Spinal cord (tissue), 10 donors: ENCODE data around the gene RASSF7. TPM values are rescaled to one million over a fixed set of nuclear protein-coding genes. Genes with fewer than 3 reads are reported as not detected.

Experiments
- DNase-seq, 6 donors: peaks; one replicate each; pipeline versions ENCODE4 v3.0.0 to v3.0.0-alpha.2; 2013 to 2015; ENCODE audit warnings: low spot score in 6 of 6, low read depth in 4 of 6
- H3K27ac ChIP-seq: one replicate; pipeline ENCODE4 v1.5.1; 2013; ENCODE audit warnings: low read depth, low read length, control low read depth
- H3K27me3 ChIP-seq: one replicate; pipeline ENCODE4 v1.6.1; 2013; ENCODE audit warnings: low read length; ENCODE audit not compliant: control insufficient read depth, insufficient read depth
- H3K36me3 ChIP-seq: one replicate; pipeline ENCODE4 v1.6.1; 2013; ENCODE audit warnings: low read length; ENCODE audit not compliant: control insufficient read depth, insufficient read depth
- H3K4me1 ChIP-seq: one replicate; pipeline ENCODE4 v1.6.1; 2013; ENCODE audit warnings: low read length; ENCODE audit not compliant: control insufficient read depth, insufficient read depth
- H3K4me3 ChIP-seq: one replicate; pipeline ENCODE4 v1.5.1; 2013; ENCODE audit warnings: low read depth, low read length, control low read depth
- H3K9me3 ChIP-seq: one replicate; pipeline ENCODE4 v1.6.1; 2013; ENCODE audit warnings: low read length; ENCODE audit not compliant: control insufficient read depth, insufficient read depth
- WGBS: methylation state at CpG from one replicate; pipeline ENCODE4 v1.1.5; 2013; ENCODE audit warnings: missing lambda C conversion rate; ENCODE audit not compliant: insufficient coverage; 5-methylcytosine and 5-hydroxymethylcytosine counted together
- polyA plus RNA-seq, 2 donors: library from polyadenylated mRNA; unstranded; fragments of 120-200 nt; gene quantifications; one replicate each; pipeline ENCODE4 v1.2.1, GENCODE V29; 2013; ENCODE audit not compliant: insufficient read length in 2 of 2
- total RNA-seq, 2 donors: library from RNA; depleted of rRNA in 1 of 2; stranded (reverse); fragments of 120-200 nt in 1 of 2; fragments of >200 nt in 1 of 2; gene quantifications; one replicate each; pipeline versions ENCODE4 v1.2.3 to v1.2.4, GENCODE V29; 2013 to 2014
- donor health status: healthy.

Gene RASSF7
- total and polyA plus RNA-seq, 4 donors, result 9.2 to 36.8 (median 22.1) TPM

DNA sequence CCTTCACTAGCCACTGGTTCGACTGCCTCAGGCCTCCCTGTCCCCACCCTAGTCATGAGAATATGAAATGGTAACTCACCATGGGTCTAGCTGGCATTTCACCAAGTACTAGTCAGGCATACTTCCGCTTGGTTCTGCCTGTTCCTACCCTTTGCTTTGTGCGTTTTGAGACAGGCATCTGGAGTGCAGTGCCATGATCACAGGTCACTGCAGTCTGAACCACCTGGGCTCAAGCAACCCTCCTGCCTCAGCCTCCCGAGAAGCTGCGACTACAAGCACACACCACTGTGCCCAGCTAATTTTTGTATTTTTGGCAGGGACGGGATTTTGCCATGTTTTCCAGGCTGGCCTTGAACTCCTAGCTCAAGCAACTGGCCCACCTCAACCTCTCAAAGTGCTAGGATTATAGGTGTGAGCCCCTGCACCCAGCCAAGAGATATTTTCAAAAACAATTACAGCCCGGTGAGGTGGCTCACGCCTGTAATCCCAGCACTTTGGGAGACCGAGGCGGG is 39.5 kb upstream of the RASSF7 start:
- 89% methylated on average over 4 of the region's 10 CpGs for WGBS
- no peak for DNase-seq
- H3K4me3 ChIP-seq, result no peak overlapping the region
- no peaks in the 10 kb centered on the region for H3K27me3 ChIP-seq
- H3K36me3 ChIP-seq, result peaks cover 8% of the 10 kb centered on the region
- peaks cover 7% of the 10 kb centered on the region for H3K9me3 ChIP-seq
- peaks cover 6% of the 10 kb centered on the region for H3K4me1 ChIP-seq
- no peak overlapping the region for H3K27ac ChIP-seq

DNA sequence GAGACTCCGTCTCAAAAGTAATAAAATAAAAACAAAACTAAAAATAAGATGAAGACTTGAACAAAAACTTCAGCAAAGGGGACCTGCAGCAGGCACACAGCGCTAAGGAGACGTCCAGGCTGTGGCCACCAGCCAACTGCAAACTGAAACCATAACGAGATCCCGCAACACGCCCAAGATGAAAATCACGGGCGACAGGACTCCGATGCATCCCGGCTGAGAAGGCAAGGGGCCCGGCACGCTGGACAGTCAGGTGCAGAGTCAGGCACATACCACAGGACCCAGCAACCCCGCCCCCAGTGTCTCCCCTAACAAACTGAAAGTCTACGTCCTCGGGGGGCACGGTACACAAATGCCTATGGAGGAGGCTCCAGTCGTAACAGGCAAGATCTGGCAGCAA is 34.6 kb upstream of the RASSF7 start:
- DNase-seq, result no peak
- peaks cover 28% of the 10 kb centered on the region for H3K36me3 ChIP-seq
- H3K4me1 ChIP-seq, result no peaks in the 10 kb centered on the region
- H3K27ac ChIP-seq, result no peak overlapping the region
- no peaks in the 10 kb centered on the region for H3K27me3 ChIP-seq
- WGBS, result 80% methylated on average over 16 of the region's 17 CpGs
- H3K9me3 ChIP-seq, result no peaks in the 10 kb centered on the region
- no peak overlapping the region for H3K4me3 ChIP-seq

DNA sequence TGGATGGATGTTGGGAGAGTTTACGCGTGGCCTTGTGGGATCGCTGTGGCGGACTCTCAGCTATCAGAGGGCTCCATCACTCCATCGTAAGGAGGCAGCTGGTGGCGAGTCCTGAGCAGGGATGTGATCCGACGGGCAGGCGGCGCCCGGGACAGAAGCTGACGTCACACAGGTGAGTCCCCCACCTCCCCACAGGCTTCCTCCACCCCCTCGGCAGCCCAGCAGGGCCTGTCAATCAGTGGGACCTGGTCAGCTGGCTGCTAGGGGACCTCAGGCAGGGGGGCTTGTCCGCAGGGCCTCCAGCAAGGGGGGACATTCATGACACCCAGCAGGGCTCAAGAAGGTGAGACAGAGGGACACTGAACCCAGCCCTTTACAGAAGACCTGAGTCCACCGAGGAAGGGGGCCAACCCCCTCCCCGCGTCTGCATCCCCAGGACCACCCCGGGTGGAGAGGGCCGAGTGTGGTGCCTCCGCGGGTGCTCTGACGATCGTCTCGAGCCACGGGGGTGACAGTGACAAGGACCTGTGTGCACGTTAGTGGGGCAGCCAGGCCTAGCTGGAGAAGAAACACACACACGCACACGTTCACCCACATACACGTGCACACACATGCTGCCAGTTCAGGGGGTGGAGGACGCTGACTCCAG is 32.5 kb upstream of the RASSF7 start:
- WGBS, result 85% methylated on average over 22 of the region's 30 CpGs
- DNase-seq, result peak in 1 of 6 donors; percentile 1
- no peak overlapping the region for H3K27ac ChIP-seq

DNA sequence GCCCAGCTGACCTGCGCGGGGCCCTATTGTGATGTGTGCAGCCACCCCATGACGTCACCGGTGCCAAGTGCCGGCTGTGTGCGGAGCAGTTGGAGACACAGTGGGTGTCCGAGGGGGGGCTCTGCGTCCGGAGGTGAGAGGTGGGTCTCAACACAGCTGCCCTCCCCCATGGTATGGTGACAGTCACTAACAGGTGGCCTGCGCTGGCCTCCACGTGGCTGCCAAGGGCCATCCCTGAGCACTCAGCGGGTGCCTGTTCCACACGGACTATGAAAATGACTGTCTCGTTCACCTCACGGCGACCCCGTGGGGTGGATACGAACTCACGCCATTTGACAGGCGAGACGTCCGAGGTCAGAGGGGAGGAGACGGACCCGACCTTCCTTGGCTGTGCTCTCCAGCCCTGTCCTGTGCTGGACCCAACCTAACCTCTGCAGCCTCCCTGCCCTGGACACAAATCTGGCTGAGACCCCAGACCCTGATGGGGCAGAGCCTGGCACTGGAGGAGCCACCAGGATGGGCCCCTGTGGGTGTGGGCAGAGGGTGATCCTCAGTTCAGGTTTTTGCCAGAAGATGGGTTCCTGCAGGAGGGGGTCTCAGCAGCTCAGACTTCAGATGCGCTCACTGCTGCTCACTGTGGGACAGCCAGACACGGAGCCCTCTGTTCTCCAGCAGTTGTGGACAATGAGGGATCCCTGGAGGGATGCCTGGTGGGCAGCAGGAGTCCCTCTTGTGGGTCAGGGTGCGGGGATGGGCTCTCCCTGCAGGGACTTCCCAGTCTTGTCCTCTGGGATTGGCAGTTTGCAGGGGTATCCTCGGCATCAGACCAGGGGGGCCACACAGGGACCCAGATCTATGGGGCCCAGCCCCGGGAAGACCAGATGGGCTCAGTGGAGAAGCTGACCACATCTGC is 31.7 kb upstream of the RASSF7 start:
- no peaks in the 10 kb centered on the region for H3K9me3 ChIP-seq
- DNase-seq, result peak in 1 of 6 donors; percentile 1
- 61% methylated on average over 29 of the region's 29 CpGs for WGBS
- H3K4me1 ChIP-seq, result peaks cover 12% of the 10 kb centered on the region
- no peak overlapping the region for H3K27ac ChIP-seq
- no peak overlapping the region for H3K4me3 ChIP-seq
- peaks cover 57% of the 10 kb centered on the region for H3K36me3 ChIP-seq
- no peaks in the 10 kb centered on the region for H3K27me3 ChIP-seq

More for the DNA sequence above, 32.5 kb upstream of the RASSF7 start:
- peaks cover 49% of the 10 kb centered on the region for H3K36me3 ChIP-seq
- no peak overlapping the region for H3K4me3 ChIP-seq
- no peaks in the 10 kb centered on the region for H3K9me3 ChIP-seq
- peaks cover 4% of the 10 kb centered on the region for H3K4me1 ChIP-seq
- H3K27me3 ChIP-seq, result no peaks in the 10 kb centered on the region

DNA sequence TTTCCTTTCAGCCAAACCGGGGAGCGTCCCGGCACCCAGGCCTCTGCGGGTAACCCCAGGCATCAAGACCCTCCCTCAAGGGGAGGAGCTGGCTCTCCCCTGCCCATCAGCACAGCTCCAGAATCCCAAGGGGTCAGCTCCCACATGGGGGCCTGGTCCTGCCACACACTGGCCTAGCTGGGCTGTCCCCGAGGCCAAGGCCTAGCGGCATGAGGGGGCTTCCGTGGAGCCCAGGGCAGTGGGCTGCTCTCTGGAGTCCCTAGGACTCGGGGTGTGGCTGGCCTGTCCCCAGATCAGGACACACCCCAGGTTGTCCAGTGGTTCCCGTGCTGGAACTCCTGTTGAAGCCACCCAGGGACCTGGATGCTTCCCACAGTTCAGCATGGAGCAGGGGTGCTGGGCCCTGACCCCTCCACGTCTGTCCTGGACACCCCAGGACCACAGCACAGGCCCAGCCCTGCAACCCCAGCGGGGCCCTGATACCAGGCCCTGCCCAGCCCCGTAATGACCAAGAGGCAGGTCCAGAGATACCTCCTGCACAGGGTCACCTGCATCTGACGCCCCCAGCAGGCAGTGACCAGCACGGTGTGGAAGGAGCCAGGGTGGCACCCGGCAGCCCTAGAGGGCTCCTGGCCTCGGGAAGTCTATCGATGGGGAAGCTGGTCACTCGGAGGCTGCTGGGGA is 30.9 kb upstream of the RASSF7 start:
- Histone ChIP-seq H3K4me3 (no peak overlapping the region), H3K9me3 (no peaks in the 10 kb centered on the region), H3K36me3 (peaks cover 62% of the 10 kb centered on the region), H3K4me1 (peaks cover 19% of the 10 kb centered on the region), H3K27me3 (no peaks in the 10 kb centered on the region), H3K27ac (no peak overlapping the region)
- DNase-seq, result peak in 1 of 6 donors; percentile 1
- 81% methylated on average over 18 of the region's 18 CpGs for WGBS

DNA sequence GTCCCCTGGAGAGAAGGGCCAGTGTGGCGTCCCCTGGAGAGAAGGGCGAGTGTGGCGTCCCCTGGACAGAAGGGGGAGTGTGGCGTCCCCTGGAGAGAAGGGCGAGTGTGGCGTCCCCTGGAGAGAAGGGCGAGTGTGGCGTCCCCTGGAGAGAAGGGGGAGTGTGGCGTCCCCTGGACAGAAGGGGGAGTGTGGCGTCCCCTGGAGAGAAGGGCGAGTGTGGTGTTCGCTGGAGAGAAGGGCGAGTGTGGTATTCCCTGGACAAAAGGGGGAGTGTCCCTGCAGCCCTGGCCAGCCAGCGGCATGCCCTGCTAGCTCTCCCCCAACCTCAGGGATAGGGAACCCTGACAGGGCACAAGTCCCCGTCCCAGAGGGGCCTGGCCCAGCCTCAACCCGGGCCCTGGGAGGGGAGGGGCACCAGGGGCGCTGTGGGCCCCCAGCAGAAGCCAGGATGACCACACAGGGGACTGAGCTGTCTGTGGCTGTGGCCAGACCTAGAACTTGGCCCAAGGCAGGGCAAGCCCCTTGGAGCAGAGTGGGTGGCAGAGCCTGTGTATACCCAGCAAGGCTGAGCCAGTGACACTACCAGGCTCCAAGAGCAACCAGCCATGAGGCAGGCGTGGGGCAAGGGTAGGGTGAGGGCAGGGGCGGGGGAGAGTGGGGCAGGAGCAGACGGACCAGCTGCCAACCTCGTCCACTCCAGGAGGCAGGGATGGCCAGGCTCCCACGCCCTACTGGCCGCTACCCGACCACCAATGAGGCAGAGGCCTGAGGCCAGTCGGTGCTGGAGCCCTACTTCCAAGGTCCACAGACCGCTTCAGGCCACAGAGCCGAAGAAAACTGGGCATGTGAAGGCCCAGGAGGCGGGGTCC is 29.6 kb upstream of the RASSF7 start:
- Histone ChIP-seq H3K9me3 (no peaks in the 10 kb centered on the region), H3K27ac (no peak overlapping the region), H3K4me1 (peaks cover 22% of the 10 kb centered on the region), H3K27me3 (peaks cover under 1% of the 10 kb centered on the region), H3K4me3 (no peak overlapping the region), H3K36me3 (peaks cover 62% of the 10 kb centered on the region)
- WGBS, result 87% methylated on average over 26 of the region's 28 CpGs
- peak in 1 of 6 donors; percentile 2 for DNase-seq

DNA sequence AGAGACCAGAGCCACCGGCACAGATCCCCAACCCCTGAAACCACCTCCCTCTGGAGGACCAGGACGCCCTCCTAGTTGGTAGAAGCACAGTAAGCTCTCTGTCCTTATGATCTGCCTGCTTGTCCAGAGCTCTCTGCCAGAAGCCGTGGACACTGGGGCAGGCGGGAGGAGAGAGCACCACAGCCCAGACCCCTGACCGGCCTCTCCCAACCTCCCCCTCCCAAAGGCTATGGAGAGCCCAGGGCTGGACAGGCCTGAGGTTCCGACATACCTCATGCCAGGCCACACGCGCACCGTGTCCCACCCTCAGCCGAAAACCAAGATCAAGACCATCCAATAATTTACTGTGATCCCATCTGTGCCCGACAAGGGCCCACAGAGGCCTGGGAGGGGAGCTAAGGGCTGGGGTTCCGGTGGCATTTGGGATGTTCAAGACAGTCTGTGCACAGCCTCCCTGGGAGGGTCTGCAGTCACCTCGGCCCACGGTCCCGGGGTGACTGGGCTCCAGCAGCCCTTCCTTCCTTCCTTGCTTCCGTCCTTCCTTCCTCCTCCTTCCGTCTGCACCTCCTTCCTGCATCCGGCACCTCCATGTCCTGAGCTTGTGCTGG is 28.7 kb upstream of the RASSF7 start:
- Histone ChIP-seq H3K4me3 (no peak overlapping the region), H3K4me1 (peaks cover 30% of the 10 kb centered on the region), H3K9me3 (no peaks in the 10 kb centered on the region), H3K36me3 (peaks cover 62% of the 10 kb centered on the region), H3K27me3 (peaks cover 9% of the 10 kb centered on the region), H3K27ac (no peak overlapping the region)
- whole genome bisulfite sequencing, result 90% methylated on average over 11 of the region's 18 CpGs
- DNase-seq, result no peak

DNA sequence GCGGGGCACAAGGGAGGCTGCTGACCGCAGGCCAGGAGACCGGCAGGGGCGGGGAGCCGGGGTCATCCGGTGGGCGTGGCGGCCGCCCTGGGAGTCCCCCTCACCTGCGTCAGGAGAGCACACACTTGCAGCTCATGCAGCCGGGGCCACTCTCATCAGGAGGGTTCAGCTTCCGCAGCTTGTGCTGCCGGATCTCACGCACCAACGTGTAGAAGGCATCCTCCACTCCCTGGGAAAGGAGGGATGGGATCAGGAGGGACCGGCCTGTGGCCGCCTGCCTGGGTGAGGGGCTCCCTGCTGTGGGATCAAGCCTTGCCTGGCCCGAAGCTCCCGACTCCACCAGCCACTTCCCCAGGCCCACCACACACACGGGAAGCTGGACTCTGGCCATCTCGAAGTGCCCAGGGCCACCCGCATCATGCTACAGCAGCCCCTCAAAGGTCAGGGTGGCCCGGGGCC is 28.2 kb upstream of the RASSF7 start:
- Histone ChIP-seq H3K27ac (no peak overlapping the region), H3K36me3 (peaks cover 62% of the 10 kb centered on the region), H3K4me3 (no peak overlapping the region), H3K9me3 (no peaks in the 10 kb centered on the region), H3K27me3 (peaks cover 14% of the 10 kb centered on the region), H3K4me1 (peaks cover 36% of the 10 kb centered on the region)
- WGBS, result 91% methylated on average over 22 of the region's 23 CpGs
- DNase-seq, result peak in 1 of 6 donors; percentile 1
